AG04450 (cell line): ENCODE results near the gene LGALS3BP. TPM values are rescaled to one million over a fixed set of nuclear protein-coding genes. Genes with fewer than 3 reads are reported as not detected.

Experiments
- CTCF ChIA-PET: fragments of 300-600, 350-600 bp; formaldehyde crosslinking; extraction: SDS; loops from one replicate; lab custom pipeline; 2022; ENCODE audit warnings: antibody characterized with exemption, inconsistent platforms; lab: Charles Lee
- POLR2A ChIA-PET: fragments of 350-600 bp; formaldehyde crosslinking; extraction: SDS; loops from one replicate; lab custom pipeline; 2021; ENCODE audit warnings: antibody characterized with exemption, inconsistent platforms; lab: Yijun Ruan, JAX
- DNase-seq: peaks from one replicate; pipeline ENCODE4 v3.0.0-alpha.2; 2011; ENCODE audit warnings: low read depth, low spot score
- H3K27ac ChIP-seq: one replicate; pipeline ENCODE4 v1.5.1; 2012; ENCODE audit warnings: low read depth, low read length, control low read depth
- H3K27me3 ChIP-seq: one replicate; pipeline ENCODE4 v1.6.0; 2012; ENCODE audit warnings: low read length; ENCODE audit not compliant: control insufficient read depth, insufficient read depth
- H3K4me3 ChIP-seq: 2 replicates; pipeline ENCODE4 v1.5.1; 2011; ENCODE audit warnings: mild to moderate bottlenecking, low read depth, low read length, control low read depth
- H3K9me3 ChIP-seq: 2 replicates; pipeline ENCODE4 v1.5.1; 2012; ENCODE audit warnings: low read length; ENCODE audit not compliant: control insufficient read depth, insufficient read depth
- polyA plus RNA-seq: library from polyadenylated mRNA; depleted of rRNA; stranded (reverse); fragments of >200 nt; gene quantifications from 2 replicates; pipeline ENCODE4 v1.2.3, GENCODE V29; 2011; rRNA removed
- TF ChIP-seq, protein P1 (sequence below): IDR thresholded peaks from 2 replicates; pipeline ENCODE4 v1.5.1; 2011; ENCODE audit warnings: low read depth, low read length, control low read depth, inconsistent platforms

LGALS3BP gene
- polyA plus RNA-seq, 1 experiment = 126 TPM

DNA sequence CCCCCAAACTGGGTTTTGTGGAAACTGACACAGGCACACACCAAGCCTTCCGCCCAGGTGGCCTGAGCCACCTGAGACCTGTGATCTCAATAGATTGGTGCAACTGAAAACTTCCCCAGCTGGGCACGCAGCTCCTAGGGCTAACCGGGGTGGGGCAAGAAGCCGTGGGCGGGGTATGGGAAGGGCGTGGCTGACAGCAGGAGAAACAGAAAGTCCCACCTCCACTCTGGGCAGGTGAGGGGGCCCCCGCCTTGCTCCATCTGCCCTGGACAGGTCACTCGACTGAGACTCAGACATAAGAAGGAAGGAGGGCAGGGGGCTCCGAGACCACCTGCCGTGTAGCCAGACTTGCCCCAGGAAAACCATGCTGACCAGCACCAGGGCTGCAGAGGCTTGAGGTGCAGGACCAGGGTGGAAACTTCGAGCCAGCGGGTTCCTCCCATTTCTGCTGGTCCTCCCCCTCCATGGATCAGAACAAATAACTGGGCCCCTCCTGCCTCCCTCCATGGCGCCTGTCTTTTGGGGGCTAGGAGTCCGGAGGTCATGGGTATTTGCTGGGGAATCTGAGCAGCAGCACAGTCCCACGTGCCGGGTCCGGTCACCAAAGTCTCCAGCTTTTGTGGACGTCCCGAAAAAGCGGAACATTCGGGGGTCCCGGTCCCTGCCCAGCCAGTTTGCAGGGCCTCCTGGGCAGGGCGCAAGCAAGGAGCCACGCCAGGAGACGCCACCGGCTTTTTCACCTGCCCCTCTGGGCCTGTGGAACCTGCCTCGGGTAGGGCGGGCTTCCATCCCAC lies 55.9 kb downstream of the LGALS3BP start:
- no peak overlapping the region for H3K27ac ChIP-seq
- ChIA-PET POLR2A (interaction anchor here (0.6 to 3.9 kb wide), 3 partner anchors 8 to 85 kb away, joined by 4 to 26 read pairs (median 8); no protein-coding TSS in a partner anchor), CTCF (interaction anchor here (0.6 kb wide), 1 partner anchor 122 kb away, joined by 3 read pairs; no protein-coding TSS in a partner anchor)
- DNase-seq = no peak
- TF ChIP-seq, protein P1, sequence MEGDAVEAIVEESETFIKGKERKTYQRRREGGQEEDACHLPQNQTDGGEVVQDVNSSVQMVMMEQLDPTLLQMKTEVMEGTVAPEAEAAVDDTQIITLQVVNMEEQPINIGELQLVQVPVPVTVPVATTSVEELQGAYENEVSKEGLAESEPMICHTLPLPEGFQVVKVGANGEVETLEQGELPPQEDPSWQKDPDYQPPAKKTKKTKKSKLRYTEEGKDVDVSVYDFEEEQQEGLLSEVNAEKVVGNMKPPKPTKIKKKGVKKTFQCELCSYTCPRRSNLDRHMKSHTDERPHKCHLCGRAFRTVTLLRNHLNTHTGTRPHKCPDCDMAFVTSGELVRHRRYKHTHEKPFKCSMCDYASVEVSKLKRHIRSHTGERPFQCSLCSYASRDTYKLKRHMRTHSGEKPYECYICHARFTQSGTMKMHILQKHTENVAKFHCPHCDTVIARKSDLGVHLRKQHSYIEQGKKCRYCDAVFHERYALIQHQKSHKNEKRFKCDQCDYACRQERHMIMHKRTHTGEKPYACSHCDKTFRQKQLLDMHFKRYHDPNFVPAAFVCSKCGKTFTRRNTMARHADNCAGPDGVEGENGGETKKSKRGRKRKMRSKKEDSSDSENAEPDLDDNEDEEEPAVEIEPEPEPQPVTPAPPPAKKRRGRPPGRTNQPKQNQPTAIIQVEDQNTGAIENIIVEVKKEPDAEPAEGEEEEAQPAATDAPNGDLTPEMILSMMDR = no peak
- H3K4me3 ChIP-seq = peak overlapping the region; percentile 88
- H3K9me3 ChIP-seq = no peaks in the 10 kb centered on the region; the same call in 1 of the 2 replicates
- H3K27me3 ChIP-seq = no peaks in the 10 kb centered on the region

DNA sequence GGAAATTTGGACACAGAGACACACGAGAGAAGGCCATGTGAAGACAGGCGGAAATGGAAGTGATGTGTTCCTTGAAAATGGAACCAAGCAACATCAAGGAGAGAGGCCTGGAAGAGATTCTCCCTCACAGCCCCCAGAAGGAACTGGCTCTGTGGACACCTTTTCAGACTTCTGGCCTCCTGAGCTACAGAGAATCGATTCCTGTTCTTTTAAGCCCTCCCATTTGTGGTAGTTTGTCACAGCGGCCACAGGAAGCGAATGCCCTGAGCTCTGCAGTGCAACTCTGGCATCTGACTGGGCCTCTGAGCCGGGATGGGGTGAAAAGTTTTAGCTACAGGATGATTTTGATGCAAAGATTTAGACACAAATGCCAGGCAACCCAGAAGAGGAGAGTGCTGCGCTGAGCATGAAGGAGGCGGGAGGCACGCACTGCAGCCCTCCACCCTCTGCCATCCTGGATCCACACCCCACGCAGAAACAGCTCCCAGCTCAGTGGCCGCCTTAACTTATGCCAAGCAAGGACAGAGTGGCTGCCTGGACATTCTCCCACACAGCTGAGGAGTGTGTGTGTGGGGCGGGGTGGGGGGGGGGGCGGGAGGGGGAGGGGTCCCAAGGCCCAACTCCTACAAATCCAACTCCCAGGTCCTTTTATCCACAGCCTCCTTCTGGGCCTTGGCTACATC lies 56.8 kb downstream of the LGALS3BP start:
- ChIA-PET POLR2A (interaction anchor here (2.0 to 3.9 kb wide), 2 partner anchors 12 to 39 kb away, joined by 5 to 26 read pairs; no protein-coding TSS in a partner anchor), CTCF (interaction anchor here (0.9 kb wide), 1 partner anchor 57 kb away, joined by 3 read pairs; no protein-coding TSS in a partner anchor)
- TF ChIP-seq, protein P1 = no peak
- H3K9me3 ChIP-seq = no peaks in the 10 kb centered on the region; the same call in 1 of the 2 replicates
- no peaks in the 10 kb centered on the region for H3K27me3 ChIP-seq
- H3K4me3 ChIP-seq = peak overlapping the region; percentile 88
- peak overlapping the region; percentile 3 for H3K27ac ChIP-seq
- DNase-seq = no peak

GRCh38 chr17:78921437-78921971 lies 58.2 kb downstream of the LGALS3BP start:
- ChIA-PET CTCF (interaction anchor here (0.6 to 1.0 kb wide), 2 partner anchors 49 to 83 kb away, joined by 3 read pairs; no protein-coding TSS in a partner anchor), POLR2A (interaction anchor here (2.0 kb wide), 1 partner anchor 38 kb away, joined by 5 read pairs; no protein-coding TSS in a partner anchor)
- H3K27ac ChIP-seq = peak overlapping the region; percentile 21
- H3K27me3 ChIP-seq = no peaks in the 10 kb centered on the region
- DNase-seq = no peak
- TF ChIP-seq, protein P1 = no peak
- H3K9me3 ChIP-seq = no peaks in the 10 kb centered on the region; the same call in 1 of the 2 replicates
- H3K4me3 ChIP-seq = peak overlapping the region; percentile 88

Other genes starting within 250 kb of the LGALS3BP start
- gene CYTH1, start 197.7 kb downstream of the LGALS3BP start, polyA plus RNA-seq = 12.5 and 13.7 TPM in 2 replicates
- gene USP36, start 139.1 kb downstream of the LGALS3BP start, polyA plus RNA-seq = 18.3 and 19.2 TPM in 2 replicates
- gene CEP295NL, start 76.7 kb downstream of the LGALS3BP start, polyA plus RNA-seq = 0.11 and 0.19 TPM in 2 replicates
- gene TIMP2, start 54.5 kb downstream of the LGALS3BP start, polyA plus RNA-seq = 356 and 387 TPM in 2 replicates
- 61.6 and 65.5 TPM in 2 replicates for gene CANT1, start 29.8 kb upstream of the LGALS3BP start, polyA plus RNA-seq
- gene C1QTNF1, start 44.2 kb upstream of the LGALS3BP start, polyA plus RNA-seq = 15.4 and 23.4 TPM in 2 replicates
- 5.9 and 6.0 TPM in 2 replicates for gene ENGASE, start 94.9 kb upstream of the LGALS3BP start, polyA plus RNA-seq